Stimulated activated CD4-positive, alpha-beta T cell treated with anti-CD3 and anti-CD28 coated beads, TNF-alpha, amount 100 ng/mL, for 4 hours (primary cell): ENCODE results near the gene ZFP91.

Experiments
- DNase-seq, 3 experiments: peaks; one replicate each; pipeline ENCODE4 v3.0.0-alpha.2; 2020; ENCODE audit warnings: low read depth in 3 of 3

Gene ZFP91

DNA sequence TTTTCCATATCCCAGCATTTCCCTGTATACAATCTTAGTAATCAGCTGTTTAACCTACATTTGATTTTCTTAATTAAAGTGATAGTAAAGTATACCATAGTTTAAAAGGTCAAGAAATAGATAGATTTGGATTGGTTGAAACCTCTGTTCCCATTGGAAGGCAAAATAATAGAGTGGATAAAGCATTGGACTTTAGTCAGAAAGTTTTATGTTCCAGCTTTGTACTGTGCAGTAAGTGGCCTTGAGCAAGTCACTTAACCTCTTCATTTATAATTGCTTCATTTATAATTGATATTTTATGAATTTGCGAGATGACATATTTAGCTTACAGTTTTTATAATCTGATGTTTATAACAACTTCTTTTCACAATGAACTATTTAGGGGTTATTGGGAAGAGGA lies 3.6 kb downstream of the ZFP91 start:
- no peak for DNase-seq

DNA sequence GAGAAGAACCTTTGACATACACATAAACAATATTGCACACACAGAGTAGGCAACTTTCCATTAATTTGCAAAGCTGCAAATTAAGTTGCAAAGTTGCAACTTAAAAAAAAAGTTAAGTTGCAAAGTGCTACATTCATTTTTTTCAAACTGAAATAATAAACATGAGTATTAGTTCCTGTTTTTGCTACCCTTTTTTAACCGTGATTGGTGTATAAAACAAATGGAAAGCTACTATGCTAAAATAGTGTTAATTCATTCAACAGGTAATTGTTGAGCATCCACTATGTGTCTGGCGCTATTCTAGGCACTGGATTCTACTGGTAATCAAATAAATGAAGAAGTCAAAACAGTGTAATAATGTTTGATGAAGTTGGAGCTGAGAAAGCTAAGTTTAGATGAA lies 8.1 kb downstream of the ZFP91 start:
- DNase-seq = no peak

DNA sequence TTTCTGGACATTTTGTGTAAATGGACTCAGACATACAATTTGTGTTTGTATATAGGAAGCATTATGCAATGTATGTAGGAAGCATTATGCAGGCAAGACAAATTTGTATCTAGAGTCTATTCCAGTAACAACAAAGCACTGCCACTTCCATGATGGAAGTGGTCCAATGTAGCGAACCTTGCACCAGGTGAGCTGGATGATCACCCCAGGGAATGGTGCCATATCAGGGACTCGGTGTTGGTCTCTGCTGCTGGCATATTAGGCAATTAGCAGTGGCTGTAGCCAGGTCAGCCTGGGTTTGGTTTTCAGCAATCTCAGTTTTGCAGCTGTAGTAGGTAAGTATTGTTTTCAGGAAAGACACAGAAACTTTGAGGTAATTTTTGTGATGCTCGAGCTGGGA lies 12.8 kb downstream of the ZFP91 start:
- no peak for DNase-seq

DNA sequence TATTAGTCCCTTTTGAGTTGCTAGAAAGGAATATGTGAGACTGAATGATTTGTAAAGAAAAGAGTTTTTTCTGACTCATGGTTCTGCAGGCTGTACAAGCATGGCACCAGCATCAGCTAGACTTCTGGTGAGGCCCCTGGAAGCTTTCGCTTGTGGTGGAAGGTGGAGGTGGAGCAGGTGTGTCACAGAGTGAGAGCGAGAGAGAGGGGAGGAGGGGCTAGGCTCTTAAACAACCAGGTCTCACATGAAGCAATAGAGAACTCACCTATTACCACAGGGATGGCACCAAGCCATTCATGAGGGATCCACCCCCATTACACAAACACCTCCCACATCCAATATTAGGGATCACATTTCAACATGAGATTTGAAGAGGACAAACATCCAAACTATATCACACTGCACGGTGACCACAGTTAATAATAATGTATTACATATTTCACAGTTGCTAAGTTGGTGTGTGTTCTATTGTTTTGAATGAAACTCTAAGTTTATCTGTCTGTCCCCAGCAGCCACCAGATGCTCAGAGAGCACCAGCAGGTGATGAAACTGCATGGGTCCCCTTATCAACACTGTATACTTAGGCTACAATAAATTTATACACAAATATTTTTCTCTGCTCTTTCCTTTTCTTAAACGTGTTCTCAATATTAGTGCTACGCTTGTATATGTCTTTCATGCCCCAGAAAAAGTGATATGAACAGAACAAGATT lies 14.1 kb downstream of the ZFP91 start:
- DNase-seq = peak in 1 of 3 experiments; percentile 42

DNA sequence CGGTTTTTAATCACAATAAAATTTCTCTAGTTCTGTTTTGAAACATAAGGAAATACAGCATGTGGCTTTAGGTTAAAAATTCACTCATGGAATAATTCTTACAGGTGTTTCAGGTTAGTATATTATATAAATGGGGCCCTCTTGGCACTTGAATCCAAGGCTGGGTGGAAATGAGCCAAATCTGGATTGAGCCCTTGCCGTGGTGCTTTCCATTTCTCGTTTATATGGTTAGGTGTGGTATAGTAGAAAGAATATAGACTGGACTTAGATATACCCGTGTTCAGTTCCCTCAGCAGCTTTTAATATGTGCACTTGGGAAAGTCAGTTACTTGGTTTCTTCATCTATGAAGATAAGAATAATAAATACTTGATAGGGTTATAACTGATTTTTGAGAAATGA lies 16.0 kb downstream of the ZFP91 start:
- DNase-seq = no peak

DNA sequence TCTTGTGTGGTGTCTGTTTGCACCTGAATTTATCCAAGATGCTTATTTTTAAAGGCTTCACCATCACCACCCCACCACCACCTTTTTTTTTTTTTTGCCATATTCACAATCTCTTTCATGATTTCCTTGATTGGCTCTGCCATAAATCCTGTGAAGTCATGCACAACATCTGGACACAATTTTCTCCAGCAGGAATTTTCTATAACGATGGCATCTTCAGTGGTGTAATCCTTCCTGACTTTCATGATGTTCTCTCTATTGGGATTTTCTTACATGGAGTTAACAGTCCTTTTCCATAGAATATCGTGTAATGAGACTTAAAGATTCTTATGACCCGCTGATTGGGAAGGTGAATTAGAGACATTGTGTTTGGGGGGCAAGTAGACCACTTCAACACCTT lies 17.8 kb downstream of the ZFP91 start:
- DNase-seq = no peak

DNA sequence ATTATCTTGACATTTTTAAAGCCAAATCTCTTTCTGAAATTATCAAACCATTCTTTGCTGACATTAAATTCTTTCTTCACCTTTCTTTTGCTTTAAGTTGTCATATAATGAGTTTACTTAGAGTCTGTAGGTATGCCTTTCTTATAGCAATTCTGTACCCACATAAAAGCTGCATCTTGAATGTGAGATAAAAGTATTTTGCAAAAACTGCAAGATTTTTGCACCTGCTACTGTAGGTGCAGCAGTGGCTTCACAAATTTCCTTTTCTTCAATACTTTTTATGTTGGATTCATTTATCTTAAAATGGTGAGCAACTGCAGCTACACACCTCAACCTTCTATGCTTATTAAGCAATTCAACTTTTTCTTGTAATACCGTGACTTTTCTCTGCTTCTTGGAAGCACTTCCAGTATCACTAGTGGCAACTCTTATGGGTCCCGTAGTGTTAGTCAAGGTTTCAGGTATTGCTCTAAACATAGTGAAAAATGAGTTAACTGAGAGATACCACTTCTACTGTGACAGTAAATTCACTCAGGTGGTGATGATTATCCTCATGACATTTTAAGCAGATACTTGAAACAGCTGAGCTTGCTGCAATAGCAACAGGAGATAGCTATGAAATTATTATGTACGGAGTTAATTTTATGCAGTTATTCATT lies 18.8 kb downstream of the ZFP91 start:
- DNase-seq = no peak

DNA sequence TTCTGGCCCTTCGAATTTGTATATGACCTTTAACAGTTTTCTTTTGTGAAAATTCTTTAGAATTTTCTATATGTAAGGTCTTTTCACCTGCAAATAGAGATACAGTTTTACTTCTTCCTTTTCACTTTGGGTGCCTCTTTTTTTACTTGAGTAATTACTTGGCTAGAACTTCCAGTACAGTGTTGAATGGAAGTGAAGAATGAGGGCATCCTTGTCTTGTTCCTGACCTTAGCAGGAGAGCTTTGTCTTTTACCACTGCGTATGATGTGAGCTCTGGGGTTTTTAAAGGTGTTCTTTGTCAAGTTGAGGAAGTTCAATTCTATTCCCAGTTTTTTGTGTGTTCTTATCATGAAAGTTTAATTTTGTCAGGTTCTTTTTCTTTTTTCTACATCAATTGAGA lies 21.6 kb downstream of the ZFP91 start:
- DNase-seq = no peak

DNA sequence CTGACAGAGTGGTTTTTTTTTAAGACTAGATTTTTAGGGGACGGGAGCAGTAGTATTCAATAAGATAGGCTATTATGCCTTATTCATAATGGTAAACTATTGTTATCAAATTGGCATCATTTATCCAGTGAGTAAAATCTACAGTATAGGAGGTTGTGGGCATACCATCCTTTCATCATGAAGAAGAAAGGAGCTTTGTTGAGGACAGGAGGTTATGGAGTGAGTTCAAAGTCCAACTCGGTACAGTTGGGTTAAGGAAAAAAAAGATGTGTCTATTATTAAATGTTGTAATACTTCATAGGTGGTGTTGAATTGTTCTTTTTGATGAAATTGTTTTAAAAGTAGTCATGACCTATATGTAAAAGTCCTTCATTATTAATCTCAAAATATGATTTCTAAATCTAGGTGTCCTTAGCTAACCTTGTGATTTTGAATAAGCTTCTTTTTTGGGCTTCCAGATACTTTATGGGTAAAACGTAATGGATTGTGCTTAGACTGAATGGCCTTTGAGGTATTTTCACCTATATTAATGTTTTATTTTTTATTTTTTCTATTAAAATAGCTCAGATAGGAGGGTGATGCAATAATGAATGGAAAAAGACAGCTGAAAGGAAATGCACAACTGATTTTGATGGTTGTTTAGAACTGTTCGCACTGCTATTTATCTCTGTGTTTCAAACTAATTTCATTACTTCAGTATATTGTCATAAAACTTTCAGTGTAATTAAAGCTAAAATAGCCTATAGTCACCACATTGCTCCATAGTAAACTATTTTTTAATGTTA lies 28.3 kb downstream of the ZFP91 start:
- no peak for DNase-seq

DNA sequence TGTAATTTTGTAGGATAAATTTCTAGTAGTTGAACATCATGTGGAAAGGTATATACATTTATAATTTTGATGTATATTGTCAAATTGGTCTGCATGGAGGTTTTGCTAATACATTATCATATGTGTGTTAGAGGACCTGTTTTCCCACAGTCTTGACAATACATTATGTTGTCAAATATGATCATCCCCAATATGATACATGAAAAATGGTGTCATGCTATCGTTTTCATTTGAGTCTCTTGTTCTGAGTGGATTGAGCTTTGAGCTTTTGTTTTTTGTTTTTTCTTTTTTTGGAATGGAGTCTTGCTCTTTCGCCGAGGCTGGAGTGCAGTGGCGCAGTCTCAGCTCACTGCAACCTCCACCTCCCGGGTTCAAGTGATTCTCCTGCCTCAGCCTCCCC lies 29.5 kb downstream of the ZFP91 start:
- no peak for DNase-seq

DNA sequence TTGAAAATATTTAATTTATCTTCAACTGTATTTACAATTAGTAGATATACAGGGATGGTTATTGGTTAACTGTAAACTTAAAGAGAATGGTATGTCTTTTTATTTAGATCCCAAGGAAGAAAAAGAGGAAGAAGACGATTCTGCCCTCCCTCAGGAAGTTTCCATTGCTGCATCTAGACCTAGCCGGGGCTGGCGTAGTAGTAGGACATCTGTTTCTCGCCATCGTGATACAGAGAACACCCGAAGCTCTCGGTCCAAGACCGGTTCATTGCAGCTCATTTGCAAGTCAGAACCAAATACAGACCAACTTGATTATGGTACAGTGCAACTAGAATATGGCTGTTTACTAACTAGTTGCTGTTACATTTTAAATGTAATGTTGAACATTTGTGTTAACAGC lies 30.9 kb downstream of the ZFP91 start:
- no peak for DNase-seq

DNA sequence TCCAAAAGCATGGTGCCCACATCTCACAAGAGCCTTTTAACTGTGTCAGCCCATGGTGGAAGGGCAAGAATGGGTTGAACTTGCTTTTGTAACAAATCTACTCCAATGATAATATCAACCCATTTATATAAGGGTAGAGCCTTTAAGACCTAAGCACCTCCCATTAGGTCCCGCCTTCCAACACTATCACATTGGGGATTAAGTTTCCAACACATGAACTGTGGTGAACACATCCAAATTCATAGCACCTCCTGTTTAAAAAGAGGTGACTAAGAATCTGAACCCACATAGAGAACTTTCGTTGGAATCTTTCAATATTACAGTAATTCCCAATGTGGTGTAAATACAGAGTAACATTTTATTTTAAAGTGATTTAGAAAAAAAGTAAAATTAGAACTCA lies 34.4 kb downstream of the ZFP91 start:
- no peak for DNase-seq

DNA sequence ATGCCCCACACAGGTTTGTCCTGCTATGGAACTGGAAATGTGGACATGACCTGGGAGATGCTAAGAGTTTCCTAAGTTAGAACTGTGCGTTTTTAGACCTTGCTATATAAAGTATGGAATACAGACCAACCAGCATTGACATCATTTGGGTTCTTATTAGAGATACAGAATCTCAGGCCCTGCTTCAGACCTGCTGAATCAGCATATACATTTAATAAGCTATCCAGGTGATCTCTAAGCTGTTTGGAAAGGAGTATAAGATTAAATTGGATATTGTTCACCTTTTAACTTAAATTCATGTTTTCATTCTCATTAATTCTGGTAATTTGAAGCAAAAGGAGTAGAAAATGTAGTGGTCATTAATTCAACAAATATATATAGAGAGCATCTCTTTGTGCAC lies 36.7 kb downstream of the ZFP91 start:
- no peak for DNase-seq

DNA sequence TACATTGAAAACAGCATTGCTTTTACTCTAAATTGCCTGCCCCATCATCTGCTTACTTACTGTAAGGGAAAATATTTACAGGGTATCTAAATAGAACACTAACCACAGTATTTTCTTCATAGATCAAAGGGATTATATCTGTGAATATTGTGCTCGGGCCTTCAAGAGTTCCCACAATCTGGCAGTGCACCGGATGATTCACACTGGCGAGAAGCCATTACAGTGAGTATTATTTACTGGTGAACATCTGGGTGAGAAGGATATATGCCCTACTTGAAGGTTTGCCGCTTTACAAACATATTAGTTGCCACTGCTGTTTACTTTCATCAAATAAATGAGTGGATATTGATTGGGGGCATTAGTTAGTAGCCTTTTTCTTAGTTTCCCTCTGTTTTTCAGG lies 37.7 kb downstream of the ZFP91 start:
- no peak for DNase-seq

DNA sequence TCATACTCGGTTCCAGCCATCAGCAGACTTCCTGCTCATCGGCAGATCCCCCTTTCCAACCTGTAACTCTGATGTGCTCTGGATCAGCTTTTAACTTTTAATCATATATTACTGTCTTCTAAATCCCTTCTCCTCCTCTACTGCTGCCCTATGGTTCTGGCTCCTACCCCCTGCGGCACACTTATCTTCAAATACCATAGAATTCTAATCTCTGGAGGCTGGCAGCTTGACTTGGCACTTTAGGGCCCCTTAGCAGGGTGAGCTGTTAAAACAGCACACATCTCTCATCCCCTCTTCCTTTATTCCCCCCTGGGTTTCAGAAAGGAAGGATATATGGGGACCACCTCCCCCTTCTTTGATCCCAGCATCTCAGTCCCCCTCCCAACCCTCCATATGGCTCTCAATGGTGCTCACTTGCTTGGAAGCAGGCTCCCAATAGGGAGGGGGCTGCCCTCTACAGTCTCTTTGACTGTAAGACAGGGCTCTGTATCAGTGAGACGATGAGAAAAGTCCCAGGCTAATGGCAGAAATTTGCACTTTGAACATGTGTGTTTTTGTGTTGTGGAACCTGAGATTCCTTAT lies 39.2 kb downstream of the ZFP91 start:
- no peak for DNase-seq

DNA sequence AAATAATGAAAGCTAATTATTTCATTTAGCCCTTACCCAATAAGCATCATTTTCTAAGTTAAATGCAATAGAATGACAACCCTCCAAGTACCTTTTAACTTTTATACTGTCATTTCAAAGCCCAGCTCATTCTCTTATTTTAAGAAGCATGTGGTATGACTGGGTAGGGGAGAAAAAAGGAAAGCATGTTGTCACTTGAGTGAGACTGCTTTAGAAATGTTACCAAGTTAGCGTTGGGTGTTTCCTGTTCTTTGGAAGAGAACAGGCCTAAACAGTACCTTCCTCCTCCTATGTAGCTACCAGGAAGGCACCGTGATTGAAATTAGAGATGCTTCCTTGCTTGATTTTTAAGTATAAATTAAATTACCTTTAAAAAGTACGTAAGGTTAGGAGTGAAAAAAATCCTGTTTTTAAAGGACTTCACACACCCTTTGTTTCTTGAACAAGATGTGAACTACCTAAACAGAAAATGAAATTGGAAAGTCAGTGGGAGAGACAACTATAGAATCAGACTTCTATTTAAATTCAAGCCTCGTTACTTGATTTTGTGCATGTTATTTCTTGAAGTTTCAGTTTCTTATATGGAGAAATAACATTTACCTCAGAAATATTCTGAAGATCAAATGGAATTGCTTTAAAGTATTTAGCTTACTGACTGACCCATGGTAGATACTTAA lies 42.9 kb downstream of the ZFP91 start:
- DNase-seq = no peak

DNA sequence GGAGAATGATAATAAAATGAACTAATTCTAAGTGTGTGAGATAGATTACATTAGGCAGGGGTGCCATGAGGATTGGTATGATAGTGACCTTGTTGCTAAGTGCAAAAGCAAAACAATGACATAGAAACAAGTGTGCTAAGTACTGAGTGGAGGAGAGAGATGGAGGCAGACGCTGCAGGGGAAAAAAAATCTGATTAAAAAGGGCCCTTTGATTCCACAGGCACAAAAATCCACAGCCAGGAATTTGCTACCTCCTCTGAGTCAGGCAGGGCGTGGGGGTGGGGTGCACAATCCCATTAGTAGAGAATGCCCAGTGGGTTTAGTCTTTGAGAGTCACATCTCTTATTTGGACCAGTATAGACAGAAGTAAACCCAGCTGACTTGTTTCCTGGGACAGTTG lies 43.5 kb downstream of the ZFP91 start, which contains the start of gene CNTF:
Gene CNTF (plus strand): TSS at position 322 of the 400 bp plus-strand sequence. CDS start 88 bp downstream, outside the sequence.
- no peak for DNase-seq

DNA sequence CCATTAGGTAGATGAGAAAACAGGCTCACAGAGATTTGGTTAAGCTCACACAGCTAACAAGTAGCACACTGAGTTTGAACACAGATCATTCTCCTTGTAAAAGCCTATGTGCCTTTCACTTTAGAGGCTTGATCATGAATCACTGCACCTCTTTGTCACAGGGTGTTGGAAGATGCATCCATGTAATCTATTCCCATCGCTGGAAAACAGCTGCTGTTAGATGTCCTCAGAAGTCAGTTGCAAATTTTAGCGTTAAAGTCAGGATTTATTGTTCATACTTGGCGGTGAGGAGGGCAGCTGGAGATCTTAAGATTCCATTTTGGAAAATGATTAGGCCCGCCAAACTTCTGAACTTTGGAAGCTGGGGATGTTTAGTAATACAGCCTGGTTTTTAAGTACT lies 46.2 kb downstream of the ZFP91 start:
- no peak for DNase-seq

DNA sequence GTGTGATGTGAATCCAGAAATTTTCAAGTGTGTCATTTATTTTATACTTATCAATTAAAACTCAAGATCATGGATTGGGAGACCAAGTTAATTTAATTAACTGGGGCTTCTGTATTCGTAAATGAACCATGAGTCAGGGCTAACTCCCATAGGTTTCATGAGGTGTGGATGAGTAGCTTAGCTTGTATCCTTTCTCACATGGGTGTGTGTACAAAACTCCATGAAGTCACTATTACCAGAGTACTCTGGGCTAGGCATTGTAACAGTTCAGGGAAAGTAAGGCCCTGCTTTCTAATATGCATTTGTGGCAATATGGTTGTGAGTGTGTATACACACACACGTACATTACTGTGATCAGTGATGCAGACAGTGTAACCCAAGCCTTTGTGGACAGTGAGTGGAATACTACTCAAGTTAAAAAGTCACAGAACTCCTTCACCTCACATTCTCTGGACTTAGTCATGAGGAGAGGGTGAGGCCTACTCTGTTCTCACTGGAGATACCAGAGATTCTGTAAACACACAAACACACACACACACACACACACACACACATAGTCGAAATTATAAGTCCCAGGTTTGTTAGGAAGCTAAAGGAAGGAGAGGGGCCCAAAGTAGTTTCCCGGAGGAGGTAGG lies 47.1 kb downstream of the ZFP91 start:
- no peak for DNase-seq

DNA sequence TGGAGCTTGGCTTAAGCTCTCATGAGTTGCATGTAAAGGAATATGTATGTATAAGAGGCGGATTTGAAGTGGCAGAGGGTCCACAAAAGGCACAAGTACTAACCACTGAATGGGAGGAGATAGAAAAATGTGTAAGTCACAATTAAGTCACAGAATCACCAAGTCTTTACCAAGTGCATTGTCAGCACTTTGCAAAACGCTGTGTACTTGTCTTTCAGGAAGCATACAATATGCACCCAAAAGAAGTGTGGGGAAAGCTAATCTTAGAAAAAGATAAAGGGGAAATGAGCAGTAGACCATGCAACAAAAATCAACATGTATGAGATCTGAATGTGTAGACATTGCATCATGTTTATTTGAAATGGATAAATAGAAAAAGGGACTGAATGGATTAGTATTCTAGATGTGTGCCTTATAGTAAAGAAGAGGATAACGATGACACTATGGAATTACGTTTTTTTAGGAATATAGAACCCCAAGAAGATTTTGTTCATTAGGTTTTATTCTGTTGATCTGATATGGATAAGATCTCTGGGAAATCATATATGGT lies 48.1 kb downstream of the ZFP91 start:
- DNase-seq = no peak

DNA sequence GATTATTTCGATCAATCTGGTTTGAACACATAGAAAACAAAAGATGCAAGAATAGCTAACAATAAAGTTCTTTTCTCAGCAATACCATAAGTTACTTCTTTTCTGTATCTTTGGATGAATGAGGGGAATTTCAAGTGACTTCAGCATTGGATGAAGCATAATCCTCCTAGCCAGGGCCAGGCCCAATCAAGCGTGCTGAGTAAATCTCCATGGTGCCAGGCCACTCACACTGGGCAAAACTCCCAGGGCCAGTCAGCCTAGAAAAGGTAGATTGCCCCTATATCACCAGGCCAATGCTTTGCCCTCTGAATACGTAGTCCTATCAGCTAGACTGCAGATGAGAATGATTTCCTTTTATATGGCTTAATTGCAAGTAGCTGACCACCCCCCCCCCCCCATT lies 49.6 kb downstream of the ZFP91 start:
- no peak for DNase-seq
